ENCODE results near the gene PGF.

DNA sequence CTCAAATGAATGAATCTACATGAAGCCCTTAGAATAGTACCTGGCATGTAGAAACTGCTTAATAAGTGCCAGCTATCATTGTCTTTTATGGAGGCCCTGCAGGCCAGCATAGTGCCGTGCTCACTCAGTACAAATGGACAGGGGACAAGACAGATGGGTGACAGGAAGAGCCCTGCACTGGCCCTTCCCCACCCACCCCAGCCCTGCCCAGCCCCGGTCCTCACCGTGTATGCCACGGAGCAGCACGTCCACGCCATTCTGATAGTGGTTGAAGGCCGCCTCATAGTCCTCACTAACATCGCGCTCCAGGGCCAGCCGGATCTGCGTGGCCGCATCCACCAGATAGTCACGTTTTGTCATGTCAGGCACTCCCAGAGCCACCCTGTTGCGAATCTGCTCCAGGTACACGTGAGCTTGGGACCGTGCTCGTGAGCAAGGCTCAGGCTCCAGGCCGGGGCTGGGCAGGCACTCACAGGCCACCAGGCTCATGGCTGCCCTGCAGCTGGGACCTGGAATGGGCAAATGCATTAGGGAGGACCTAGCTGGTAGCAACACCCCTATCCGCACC, 34.3 kb downstream of the PGF start:
- TF ChIP-seq, protein P1, sequence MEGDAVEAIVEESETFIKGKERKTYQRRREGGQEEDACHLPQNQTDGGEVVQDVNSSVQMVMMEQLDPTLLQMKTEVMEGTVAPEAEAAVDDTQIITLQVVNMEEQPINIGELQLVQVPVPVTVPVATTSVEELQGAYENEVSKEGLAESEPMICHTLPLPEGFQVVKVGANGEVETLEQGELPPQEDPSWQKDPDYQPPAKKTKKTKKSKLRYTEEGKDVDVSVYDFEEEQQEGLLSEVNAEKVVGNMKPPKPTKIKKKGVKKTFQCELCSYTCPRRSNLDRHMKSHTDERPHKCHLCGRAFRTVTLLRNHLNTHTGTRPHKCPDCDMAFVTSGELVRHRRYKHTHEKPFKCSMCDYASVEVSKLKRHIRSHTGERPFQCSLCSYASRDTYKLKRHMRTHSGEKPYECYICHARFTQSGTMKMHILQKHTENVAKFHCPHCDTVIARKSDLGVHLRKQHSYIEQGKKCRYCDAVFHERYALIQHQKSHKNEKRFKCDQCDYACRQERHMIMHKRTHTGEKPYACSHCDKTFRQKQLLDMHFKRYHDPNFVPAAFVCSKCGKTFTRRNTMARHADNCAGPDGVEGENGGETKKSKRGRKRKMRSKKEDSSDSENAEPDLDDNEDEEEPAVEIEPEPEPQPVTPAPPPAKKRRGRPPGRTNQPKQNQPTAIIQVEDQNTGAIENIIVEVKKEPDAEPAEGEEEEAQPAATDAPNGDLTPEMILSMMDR (IDR thresholded peaks at IDR 0.05) = no peak
- no peak for TF ChIP-seq POLR2A (IDR thresholded peaks at IDR 0.05)
